ENCODE data around the gene WIPF1. TPM values are rescaled to one million over a fixed set of nuclear protein-coding genes. Genes with fewer than 3 reads are reported as not detected.

WIPF1 gene
- total RNA-seq, 6 experiments from 2014 or later, result 33.0 to 41.7 (median 38.5) TPM

DNA sequence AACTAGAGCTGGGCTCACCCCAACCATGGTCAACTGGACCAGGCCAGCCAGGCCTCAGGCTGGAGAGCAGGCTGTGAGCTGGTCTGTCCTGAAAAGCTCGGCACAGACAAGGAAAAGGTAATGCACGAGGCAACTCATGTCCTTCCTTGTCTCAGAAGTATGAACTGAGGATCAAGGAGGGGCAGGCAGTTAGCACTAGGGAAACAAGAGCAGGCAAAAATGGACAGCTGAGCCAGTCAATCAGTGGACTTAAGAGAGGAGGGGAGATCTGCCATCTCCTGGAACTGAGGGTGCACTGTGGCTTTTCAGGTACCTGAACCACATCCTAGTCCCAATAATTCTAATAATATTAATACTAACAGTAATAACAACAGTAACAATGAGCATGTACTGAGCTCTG lies 20.6 kb upstream of the WIPF1 start:
- Mint-ChIP-seq H3K4me1 (ENCODE audit: low read depth) (peaks cover 52% of the 10 kb centered on the region), H3K27me3 (ENCODE audit: insufficient read depth) (peaks cover 2% of the 10 kb centered on the region; the same call in 1 of the 2 replicates), H3K9me3 (no peaks in the 10 kb centered on the region), H3K36me3 (ENCODE audit: low read depth) (peaks cover 18% of the 10 kb centered on the region; the same call in 1 of the 2 replicates), H3K27ac (peak overlapping the region; percentile 28; the same call in 1 of the 2 replicates), H3K4me3 (no peak overlapping the region)
- no peak for DNase-seq
- TF ChIP-seq, protein P1, sequence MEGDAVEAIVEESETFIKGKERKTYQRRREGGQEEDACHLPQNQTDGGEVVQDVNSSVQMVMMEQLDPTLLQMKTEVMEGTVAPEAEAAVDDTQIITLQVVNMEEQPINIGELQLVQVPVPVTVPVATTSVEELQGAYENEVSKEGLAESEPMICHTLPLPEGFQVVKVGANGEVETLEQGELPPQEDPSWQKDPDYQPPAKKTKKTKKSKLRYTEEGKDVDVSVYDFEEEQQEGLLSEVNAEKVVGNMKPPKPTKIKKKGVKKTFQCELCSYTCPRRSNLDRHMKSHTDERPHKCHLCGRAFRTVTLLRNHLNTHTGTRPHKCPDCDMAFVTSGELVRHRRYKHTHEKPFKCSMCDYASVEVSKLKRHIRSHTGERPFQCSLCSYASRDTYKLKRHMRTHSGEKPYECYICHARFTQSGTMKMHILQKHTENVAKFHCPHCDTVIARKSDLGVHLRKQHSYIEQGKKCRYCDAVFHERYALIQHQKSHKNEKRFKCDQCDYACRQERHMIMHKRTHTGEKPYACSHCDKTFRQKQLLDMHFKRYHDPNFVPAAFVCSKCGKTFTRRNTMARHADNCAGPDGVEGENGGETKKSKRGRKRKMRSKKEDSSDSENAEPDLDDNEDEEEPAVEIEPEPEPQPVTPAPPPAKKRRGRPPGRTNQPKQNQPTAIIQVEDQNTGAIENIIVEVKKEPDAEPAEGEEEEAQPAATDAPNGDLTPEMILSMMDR (IDR thresholded peaks at IDR 0.05), result no peak

DNA sequence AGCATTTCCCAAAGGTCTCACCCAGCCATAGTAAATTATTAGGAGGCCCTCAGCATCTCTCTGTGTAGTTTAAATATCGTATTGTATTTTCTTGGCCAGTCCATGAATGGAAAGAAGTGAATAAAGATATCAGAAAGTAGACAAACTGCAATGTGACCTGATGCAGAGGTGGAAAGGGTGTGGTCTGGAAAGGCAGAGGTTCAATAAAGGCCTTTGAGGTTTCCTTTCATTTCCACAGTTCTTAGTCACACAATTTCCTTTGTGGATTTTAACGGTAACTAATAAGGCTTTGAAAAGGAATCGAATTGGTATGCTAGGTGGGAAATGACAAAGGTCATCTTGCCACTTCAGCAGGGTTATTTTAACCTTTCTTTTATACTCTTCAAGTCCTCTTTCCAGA lies 20.1 kb upstream of the WIPF1 start:
- H3K27me3 Mint-ChIP-seq (ENCODE audit: insufficient read depth), result peaks cover 2% of the 10 kb centered on the region; the same call in 1 of the 2 replicates
- H3K4me1 Mint-ChIP-seq (ENCODE audit: low read depth), result peaks cover 52% of the 10 kb centered on the region
- no peak overlapping the region for H3K4me3 Mint-ChIP-seq
- DNase-seq, result no peak
- H3K27ac Mint-ChIP-seq, result no peak overlapping the region
- TF ChIP-seq, protein P1 (IDR thresholded peaks at IDR 0.05), result no peak
- no peaks in the 10 kb centered on the region for H3K9me3 Mint-ChIP-seq
- peaks cover 18% of the 10 kb centered on the region; the same call in 1 of the 2 replicates for H3K36me3 Mint-ChIP-seq (ENCODE audit: low read depth)

DNA sequence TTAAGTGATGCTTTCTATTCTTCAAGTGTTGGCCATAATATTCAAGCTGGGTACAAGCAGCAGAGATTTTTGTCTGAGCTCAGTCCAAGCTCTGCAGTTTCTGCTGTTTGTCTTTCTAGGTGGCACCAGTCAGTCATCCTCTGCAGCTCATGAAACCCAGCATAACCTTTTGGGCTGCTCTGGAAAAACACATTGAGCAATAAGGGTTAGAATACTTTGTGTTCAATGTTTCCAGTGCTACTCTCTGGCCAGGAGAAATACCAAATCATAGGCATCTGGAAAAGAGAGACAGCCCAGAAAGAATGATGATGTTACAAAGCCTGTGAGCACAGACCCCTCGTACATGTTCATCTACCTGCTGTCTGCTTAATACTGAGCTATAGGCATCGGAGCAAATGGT lies 19.5 kb upstream of the WIPF1 start:
- H3K27ac Mint-ChIP-seq, result peak overlapping the region; percentile 8; the same call in 1 of the 2 replicates
- TF ChIP-seq, protein P1 (IDR thresholded peaks at IDR 0.05), result no peak
- peaks cover 52% of the 10 kb centered on the region for H3K4me1 Mint-ChIP-seq (ENCODE audit: low read depth)

GRCh38 chr2:174615871-174616436 lies 18.4 kb upstream of the WIPF1 start:
- H3K36me3 Mint-ChIP-seq (ENCODE audit: low read depth), result peaks cover 18% of the 10 kb centered on the region; the same call in 1 of the 2 replicates
- DNase-seq, result peak; percentile 73
- peak overlapping the region; percentile 68 for H3K27ac Mint-ChIP-seq
- TF ChIP-seq, protein P1 (IDR thresholded peaks at IDR 0.05), result no peak
- peaks cover 2% of the 10 kb centered on the region; the same call in 1 of the 2 replicates for H3K27me3 Mint-ChIP-seq (ENCODE audit: insufficient read depth)
- H3K4me3 Mint-ChIP-seq, result no peak overlapping the region
- peaks cover 56% of the 10 kb centered on the region for H3K4me1 Mint-ChIP-seq (ENCODE audit: low read depth)
- no peaks in the 10 kb centered on the region for H3K9me3 Mint-ChIP-seq

More for the DNA sequence above, 19.5 kb upstream of the WIPF1 start:
- no peak for DNase-seq
- no peak overlapping the region for H3K4me3 Mint-ChIP-seq
- peaks cover 2% of the 10 kb centered on the region; the same call in 1 of the 2 replicates for H3K27me3 Mint-ChIP-seq (ENCODE audit: insufficient read depth)
- no peaks in the 10 kb centered on the region for H3K9me3 Mint-ChIP-seq
- peaks cover 18% of the 10 kb centered on the region; the same call in 1 of the 2 replicates for H3K36me3 Mint-ChIP-seq (ENCODE audit: low read depth)

DNA sequence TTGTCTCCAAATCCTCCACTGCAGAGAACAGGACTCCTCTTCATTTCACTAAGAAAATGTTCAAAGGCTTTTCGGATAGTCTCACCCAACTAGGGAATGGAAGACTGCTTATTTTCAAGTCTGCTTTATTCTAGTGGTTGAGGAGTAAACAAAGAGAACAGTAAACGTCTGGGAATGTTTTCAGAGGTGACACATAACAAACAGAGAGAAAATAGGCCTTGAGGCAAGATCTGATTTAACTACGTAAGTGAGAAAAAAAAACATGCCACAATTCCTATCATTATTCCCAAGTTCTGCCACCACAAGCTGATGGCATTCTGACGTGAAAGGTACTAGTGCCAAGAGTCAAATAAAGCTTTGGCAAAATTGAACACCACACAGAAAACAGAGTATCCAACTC lies 16.7 kb upstream of the WIPF1 start:
- Mint-ChIP-seq H3K9me3 (no peaks in the 10 kb centered on the region), H3K4me1 (ENCODE audit: low read depth) (peaks cover 71% of the 10 kb centered on the region), H3K36me3 (ENCODE audit: low read depth) (peaks cover 18% of the 10 kb centered on the region; the same call in 1 of the 2 replicates), H3K27me3 (ENCODE audit: insufficient read depth) (no peaks in the 10 kb centered on the region; the same call in none of the 2 replicates), H3K4me3 (peak overlapping the region; percentile 27), H3K27ac (peak overlapping the region; percentile 45; the same call in 1 of the 2 replicates)
- TF ChIP-seq, protein P1 (IDR thresholded peaks at IDR 0.05), result no peak
- peak; percentile 85 for DNase-seq
